Thyroid gland (tissue), 4 donors: Measurements from ENCODE around the gene MAFG. TPM values are rescaled to one million over a fixed set of nuclear protein-coding genes. Genes with fewer than 3 reads are reported as not detected.
A peak's percentile ranks its signal among the peaks of the same experiment; 100 is the strongest.

Experiments used
- DNase-seq, 2 donors: peaks; one replicate each; pipeline ENCODE4 v3.0.0-alpha.2; 2019
- H3K27ac ChIP-seq, 3 donors: fragments of 200-600 bp; sonication (generic); 1 replicate in 2 of 3; 2 replicates in 1 of 3; pipeline ENCODE4 v1.5.1; 2016 to 2019; ENCODE audit warnings: mild to moderate bottlenecking in 1 of 3, moderate library complexity in 1 of 3
- H3K27me3 ChIP-seq: fragments of 200-600 bp; sonication (generic); one replicate; pipeline ENCODE4 v1.5.1; 2019
- H3K36me3 ChIP-seq, 2 donors: fragments of 200-600 bp; sonication (generic); one replicate each; pipeline ENCODE4 v1.5.1; 2016 to 2019
- H3K4me1 ChIP-seq, 2 donors: fragments of 200-600 bp; sonication (generic); one replicate each; pipeline ENCODE4 v1.5.1; 2017 to 2019
- H3K4me3 ChIP-seq, 3 donors: fragments of 200-600 bp; sonication (generic); replicated peaks in 1 of 3; 1 replicate in 2 of 3; 2 replicates in 1 of 3; pipeline ENCODE4 v1.5.1; 2016; ENCODE audit warnings: mild to moderate bottlenecking in 1 of 3
- H3K9me3 ChIP-seq: fragments of 200-600 bp; sonication (generic); one replicate; pipeline ENCODE4 v1.5.1; 2017
- CTCF ChIP-seq, 6 experiments: fragments of 200-600 bp in 3 of 6; fragments of 450-650 bp in 3 of 6; sonication (generic) in 3 of 6; IDR thresholded peaks; one replicate each; pipeline ENCODE4 v1.5.1; 2016 to 2019; ENCODE audit warnings: antibody characterized with exemption in 6 of 6, mild to moderate bottlenecking in 2 of 6, inconsistent platforms in 1 of 6, moderate library complexity in 1 of 6
- POLR2A ChIP-seq, 2 donors: fragments of 450-650 bp; IDR thresholded peaks; one replicate each; pipeline ENCODE4 v1.6.1; 2017; ENCODE audit warnings: antibody characterized with exemption in 2 of 2, mild to moderate bottlenecking in 2 of 2, moderate library complexity in 1 of 2
- WGBS, 2 donors: methylation state at CpG; one replicate each; pipeline ENCODE4 v1.1.5; 2017; 5-methylcytosine and 5-hydroxymethylcytosine counted together
- intact Hi-C: fragments of 100-400 bp; cut with DNase I; formaldehyde crosslinking; loops from one replicate; pipeline ENCODE4 v1.15.1; 2023
- total RNA-seq, 4 donors: library from RNA; depleted of rRNA; stranded (reverse); fragments of >200 nt; gene quantifications; one replicate each; pipeline ENCODE4 v1.2.3, GENCODE V29; 2016

The MAFG gene
- total RNA-seq, 4 donors from 2014 or later, result 28.2 to 51.8 (median 36.4) TPM

GRCh38 chr17:81939881-81940385 lies 12.4 kb upstream of the MAFG start:
- no peaks in the 10 kb centered on the region for H3K27me3 ChIP-seq
- H3K27ac ChIP-seq, result no peak overlapping the region
- no peaks in the 10 kb centered on the region for H3K9me3 ChIP-seq
- H3K36me3 ChIP-seq, result no peaks in the 10 kb centered on the region
- intact Hi-C loops, result no loop called here
- H3K4me1 ChIP-seq, result peaks cover 0 to 11% of the 10 kb centered on the region in 2 donors
- DNase-seq, result peak; percentile 18 to 25
- no peak overlapping the region for H3K4me3 ChIP-seq
- TF ChIP-seq POLR2A (IDR thresholded peaks at IDR 0.05) (no peak), CTCF (IDR thresholded peaks at IDR 0.05) (no peak)
- WGBS, 2 donors, result 55 to 67% methylated on average over 3 to 21 of the region's 21 CpGs

- Histone ChIP-seq H3K27ac (no peak overlapping the region), H3K4me3 (no peak overlapping the region), H3K27me3 (no peaks in the 10 kb centered on the region), H3K4me1 (peaks cover 0 to 11% of the 10 kb centered on the region in 2 donors), H3K9me3 (no peaks in the 10 kb centered on the region), H3K36me3 (no peaks in the 10 kb centered on the region)
- 85 to 100% methylated on average over 2 to 9 of the region's 15 CpGs for WGBS, 2 donors
- DNase-seq, result no peak
- intact Hi-C loops, result no loop called here
- TF ChIP-seq POLR2A (IDR thresholded peaks at IDR 0.05) (no peak), CTCF (IDR thresholded peaks at IDR 0.05) (no peak)
These were observed 11.7 kb upstream of the MAFG start for GRCh38 chr17:81939218-81939617.

GRCh38 chr17:81935709-81936084 lies 8.2 kb upstream of the MAFG start:
- no peak for DNase-seq

GRCh38 chr17:81934850-81935708 lies 7.5 kb upstream of the MAFG start:
- Histone ChIP-seq H3K4me3 (no peak overlapping the region), H3K4me1 (peaks cover 0 to 11% of the 10 kb centered on the region in 2 donors), H3K9me3 (no peaks in the 10 kb centered on the region), H3K27me3 (no peaks in the 10 kb centered on the region), H3K36me3 (no peaks in the 10 kb centered on the region), H3K27ac (no peak overlapping the region)
- 88 to 92% methylated on average over 11 to 18 of the region's 38 CpGs for WGBS, 2 donors
- DNase-seq, result no peak
- no peak for TF ChIP-seq CTCF (IDR thresholded peaks at IDR 0.05)
- TF ChIP-seq POLR2A (IDR thresholded peaks at IDR 0.05), result no peak
- intact Hi-C loops, result no loop called here

More at GRCh38 chr17:81935709-81936084, 8.2 kb upstream of the MAFG start:
- Histone ChIP-seq H3K9me3 (no peaks in the 10 kb centered on the region), H3K36me3 (no peaks in the 10 kb centered on the region), H3K27ac (no peak overlapping the region), H3K27me3 (no peaks in the 10 kb centered on the region), H3K4me3 (no peak overlapping the region), H3K4me1 (peaks cover 0 to 11% of the 10 kb centered on the region in 2 donors)
- 84 to 96% methylated on average over 3 to 5 of the region's 6 CpGs for WGBS, 2 donors
- TF ChIP-seq POLR2A (IDR thresholded peaks at IDR 0.05) (no peak), CTCF (IDR thresholded peaks at IDR 0.05) (no peak)
- intact Hi-C loops, result no loop called here

- intact Hi-C loops, result no loop called here
- H3K4me3 ChIP-seq, result no peak overlapping the region
- no peak for DNase-seq
- TF ChIP-seq CTCF (IDR thresholded peaks at IDR 0.05) (no peak), POLR2A (IDR thresholded peaks at IDR 0.05) (no peak)
- WGBS, 2 donors, result 89 to 91% methylated on average over 10 to 16 of the region's 23 CpGs
- H3K36me3 ChIP-seq, result no peaks in the 10 kb centered on the region
- peaks cover 0 to 11% of the 10 kb centered on the region in 2 donors for H3K4me1 ChIP-seq
- no peaks in the 10 kb centered on the region for H3K9me3 ChIP-seq
- H3K27me3 ChIP-seq, result no peaks in the 10 kb centered on the region
- no peak overlapping the region for H3K27ac ChIP-seq
These were observed 6.7 kb upstream of the MAFG start for GRCh38 chr17:81934098-81934757.
